NB4 (cell line): ENCODE data around the gene KMT2C.
A peak's percentile ranks its signal among the peaks of the same experiment; 100 is the strongest.
"Not testable (repeated sequence)": the region's sequence is repeated elsewhere in the genome, so short reads cannot be mapped to it uniquely, and the experiment has no call there.

Experiments used
- DNase-seq: peaks from one replicate; pipeline ENCODE4 v3.0.0; 2010; ENCODE audit warnings: low read depth
- H3K4me3 ChIP-seq: one replicate; pipeline ENCODE4 v1.5.1; 2011; ENCODE audit warnings: mild to moderate bottlenecking, low read depth, low read length, moderate library complexity
- MYC ChIP-seq: IDR thresholded peaks from 2 replicates; pipeline ENCODE4 v1.6.1; 2011; ENCODE audit warnings: low read depth, low read length
- POLR2A ChIP-seq: IDR thresholded peaks from 2 replicates; pipeline ENCODE4 v1.6.1; 2011; ENCODE audit warnings: mild to moderate bottlenecking; ENCODE audit not compliant: insufficient read length; ENCODE audit errors: extremely low read depth
- TF ChIP-seq, protein P1 (sequence below): IDR thresholded peaks from 2 replicates; pipeline ENCODE4 v1.6.1; 2011; ENCODE audit warnings: low read depth, low read length
- TF ChIP-seq, protein P2 (sequence below): IDR thresholded peaks from one replicate; pipeline ENCODE4 v1.5.1; 2012; ENCODE audit warnings: low read depth, low read length

Gene KMT2C

DNA sequence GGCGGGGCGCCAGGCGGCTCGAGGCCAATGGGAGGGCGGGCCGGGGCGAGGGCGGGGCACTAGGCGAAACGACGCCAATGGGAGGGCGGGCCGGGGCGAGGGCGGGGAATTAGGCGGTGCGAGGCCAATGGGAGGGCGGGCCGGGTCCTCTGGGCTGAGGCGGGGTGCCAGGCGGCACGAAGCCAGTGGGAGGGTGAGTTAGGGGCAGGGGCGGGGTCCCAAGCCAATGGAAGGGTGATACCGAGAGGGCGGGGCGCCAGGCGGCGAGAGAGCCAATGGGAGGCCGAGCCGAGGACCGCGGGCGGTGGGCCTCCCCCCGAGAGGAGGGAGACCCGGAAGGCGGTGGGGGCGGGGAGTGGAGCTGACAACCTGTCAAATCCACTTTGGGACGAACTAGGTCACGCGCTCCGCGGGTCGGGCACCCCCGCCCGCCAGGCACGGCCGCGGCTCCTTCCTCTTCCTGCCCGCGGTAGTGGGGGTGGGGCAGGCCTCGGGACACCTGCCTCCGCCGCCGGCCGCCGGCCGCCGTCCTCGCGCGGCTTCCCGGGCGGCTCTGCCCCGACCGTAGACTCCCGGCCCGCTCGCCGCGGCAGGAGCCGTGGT is 28.0 kb upstream of the KMT2C start:
- TF ChIP-seq POLR2A (no peak), MYC (peak; percentile 92)
- TF ChIP-seq, protein P1, sequence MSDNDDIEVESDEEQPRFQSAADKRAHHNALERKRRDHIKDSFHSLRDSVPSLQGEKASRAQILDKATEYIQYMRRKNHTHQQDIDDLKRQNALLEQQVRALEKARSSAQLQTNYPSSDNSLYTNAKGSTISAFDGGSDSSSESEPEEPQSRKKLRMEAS, result peak; percentile 90
- TF ChIP-seq, protein P2, sequence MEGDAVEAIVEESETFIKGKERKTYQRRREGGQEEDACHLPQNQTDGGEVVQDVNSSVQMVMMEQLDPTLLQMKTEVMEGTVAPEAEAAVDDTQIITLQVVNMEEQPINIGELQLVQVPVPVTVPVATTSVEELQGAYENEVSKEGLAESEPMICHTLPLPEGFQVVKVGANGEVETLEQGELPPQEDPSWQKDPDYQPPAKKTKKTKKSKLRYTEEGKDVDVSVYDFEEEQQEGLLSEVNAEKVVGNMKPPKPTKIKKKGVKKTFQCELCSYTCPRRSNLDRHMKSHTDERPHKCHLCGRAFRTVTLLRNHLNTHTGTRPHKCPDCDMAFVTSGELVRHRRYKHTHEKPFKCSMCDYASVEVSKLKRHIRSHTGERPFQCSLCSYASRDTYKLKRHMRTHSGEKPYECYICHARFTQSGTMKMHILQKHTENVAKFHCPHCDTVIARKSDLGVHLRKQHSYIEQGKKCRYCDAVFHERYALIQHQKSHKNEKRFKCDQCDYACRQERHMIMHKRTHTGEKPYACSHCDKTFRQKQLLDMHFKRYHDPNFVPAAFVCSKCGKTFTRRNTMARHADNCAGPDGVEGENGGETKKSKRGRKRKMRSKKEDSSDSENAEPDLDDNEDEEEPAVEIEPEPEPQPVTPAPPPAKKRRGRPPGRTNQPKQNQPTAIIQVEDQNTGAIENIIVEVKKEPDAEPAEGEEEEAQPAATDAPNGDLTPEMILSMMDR, result no peak
- DNase-seq, result peak; percentile 100
- peak overlapping the region; percentile 77 for H3K4me3 ChIP-seq

DNA sequence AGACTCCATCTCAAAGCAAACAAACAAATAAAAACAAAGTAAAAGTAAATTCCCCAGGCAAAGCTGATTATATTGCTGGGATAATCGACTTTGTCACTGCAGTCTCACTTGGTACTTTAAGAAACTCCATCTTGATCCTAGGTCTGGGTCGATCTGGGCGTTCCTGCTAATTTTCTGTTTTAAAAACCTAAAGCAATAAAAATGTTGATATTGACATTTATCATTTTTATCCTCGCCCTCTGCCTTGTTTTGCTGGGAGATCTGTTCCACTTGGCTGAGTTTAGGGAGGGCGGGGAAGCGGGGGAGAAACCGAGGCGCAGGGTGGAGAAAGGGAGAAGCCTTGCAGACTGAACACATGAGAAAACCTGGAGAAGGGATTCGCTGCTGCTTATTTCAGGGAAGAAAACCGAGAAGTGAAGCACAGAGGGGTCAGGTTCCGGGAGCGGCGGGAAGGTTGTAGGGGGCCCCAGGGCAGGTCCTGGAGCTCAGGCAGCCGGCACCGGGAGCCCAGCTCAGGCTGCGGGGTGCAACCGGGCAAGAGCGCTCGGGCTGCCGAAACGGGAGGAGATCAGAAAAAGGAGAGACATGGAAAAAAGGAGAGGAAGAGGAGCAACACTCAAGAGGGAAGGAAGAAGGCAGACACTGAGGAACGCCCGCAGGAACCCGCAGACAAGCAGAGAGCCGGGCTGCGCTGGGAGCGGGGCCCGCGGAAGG is 27.3 kb upstream of the KMT2C start:
- no peak for DNase-seq
- peak overlapping the region; percentile 73 for H3K4me3 ChIP-seq
- TF ChIP-seq, protein P1, result no peak
- TF ChIP-seq, protein P2, result no peak
- TF ChIP-seq POLR2A (peak; percentile 63), MYC (no peak)

DNA sequence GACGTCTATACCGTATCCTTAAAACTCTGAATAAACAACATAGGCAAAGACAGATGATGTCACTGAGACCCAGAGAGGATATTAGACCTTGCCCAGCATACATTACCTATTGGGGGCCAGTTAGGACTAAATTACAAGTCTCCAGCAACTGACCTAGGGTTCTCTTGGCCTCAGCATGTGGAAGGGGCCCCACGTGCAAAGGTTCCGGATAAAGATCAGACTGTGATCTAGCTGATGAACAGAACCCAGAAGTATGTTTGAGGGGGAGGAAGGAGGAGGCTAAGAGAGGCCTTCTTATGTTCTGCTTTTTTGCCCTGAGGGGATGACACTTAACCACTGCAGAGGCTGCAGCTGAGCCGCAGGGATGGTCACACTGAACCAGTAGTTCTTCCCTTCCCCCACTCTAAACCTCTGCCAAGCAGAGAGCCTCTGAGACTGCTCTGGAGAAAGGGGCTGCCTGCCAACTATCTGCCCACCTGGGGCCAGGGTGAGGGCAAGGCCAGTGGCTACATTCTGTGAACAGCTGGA is 24.0 kb upstream of the KMT2C start:
- H3K4me3 ChIP-seq, result peak overlapping the region; percentile 22
- DNase-seq, result peak; percentile 99
- TF ChIP-seq, protein P1, result peak; percentile 94
- TF ChIP-seq POLR2A (no peak), MYC (peak; percentile 94)
- TF ChIP-seq, protein P2, result no peak

DNA sequence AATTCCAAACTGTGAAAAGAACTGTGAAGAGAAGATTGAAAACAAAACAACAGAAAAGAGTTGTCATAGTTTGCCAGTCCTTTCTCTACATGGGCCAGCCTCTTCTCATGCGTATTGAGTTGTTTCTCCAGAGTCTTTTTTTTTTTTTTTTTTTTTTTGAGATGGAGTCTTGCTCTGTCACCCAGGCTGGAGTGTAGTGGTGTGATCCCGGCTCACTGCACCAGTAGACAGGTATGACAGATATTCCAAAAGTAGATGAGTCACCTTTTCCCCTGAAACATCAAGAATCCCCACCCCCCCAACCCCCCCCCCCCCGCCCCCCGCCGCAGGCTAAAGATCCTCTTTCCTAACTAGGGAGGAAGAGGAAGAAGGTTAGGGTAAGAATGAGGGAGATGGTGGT is 15.6 kb upstream of the KMT2C start:
- no peak overlapping the region for H3K4me3 ChIP-seq
- TF ChIP-seq, protein P1, result no peak
- TF ChIP-seq, protein P2, result no peak
- TF ChIP-seq POLR2A, result no peak
- DNase-seq, result no peak

DNA sequence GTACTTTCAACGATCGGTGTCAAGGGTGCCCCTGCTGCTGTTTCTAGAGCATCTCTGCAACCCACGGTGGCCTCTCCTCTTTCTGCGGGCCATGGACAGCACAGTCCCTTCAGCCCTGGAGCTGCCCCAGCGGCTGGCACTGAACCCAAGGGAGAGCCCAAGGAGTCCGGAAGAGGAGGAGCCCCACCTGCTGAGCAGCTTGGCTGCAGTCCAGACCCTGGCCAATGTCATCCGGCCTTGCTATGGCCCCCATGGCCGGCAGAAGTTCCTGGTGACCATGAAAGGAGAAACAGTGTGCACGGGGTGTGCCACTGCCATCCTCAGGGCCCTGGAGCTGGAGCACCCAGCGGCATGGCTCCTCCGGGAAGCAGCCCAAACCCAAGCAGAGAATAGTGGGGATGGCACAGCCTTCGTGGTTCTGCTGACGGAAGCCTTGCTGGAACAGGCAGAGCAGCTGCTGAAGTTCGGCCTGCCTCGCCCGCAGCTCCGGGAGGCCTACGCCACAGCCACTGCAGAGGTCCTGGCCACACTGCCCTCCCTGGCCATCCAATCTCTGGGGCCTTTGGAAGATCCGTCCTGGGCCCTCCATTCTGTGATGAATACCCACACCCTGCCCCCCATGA is 9.7 kb upstream of the KMT2C start:
- not testable (repeated sequence) for DNase-seq, H3K4me3 ChIP-seq

DNA sequence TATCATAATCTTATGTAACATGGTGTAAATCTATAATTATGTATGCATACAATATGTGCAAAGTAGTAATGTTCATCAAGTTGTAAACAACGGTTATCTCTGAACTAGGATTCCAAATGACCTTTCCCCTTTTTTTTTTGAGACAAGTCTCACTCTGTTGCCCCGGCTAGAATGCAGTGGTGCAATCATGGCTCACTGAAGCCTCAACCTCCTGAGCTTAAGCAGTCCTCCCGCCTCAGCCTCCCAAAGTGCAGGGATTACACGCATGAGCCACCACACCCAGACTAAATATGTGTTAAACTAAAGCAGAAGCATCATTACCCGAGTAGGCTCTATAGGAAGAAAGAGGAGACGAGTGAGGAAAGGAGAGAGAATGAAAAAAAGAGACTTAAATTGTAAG is 7.8 kb upstream of the KMT2C start:
- TF ChIP-seq, protein P2, result no peak
- TF ChIP-seq POLR2A, result no peak
- TF ChIP-seq, protein P1, result no peak
- no peak for TF ChIP-seq MYC
- no peak overlapping the region for H3K4me3 ChIP-seq
- DNase-seq, result no peak
